GM21528 (cell line): ENCODE measurements around the gene MTERF4.

Experiments used
- ATAC-seq: cut with Tn5 transposase; IDR thresholded peaks from one replicate; pipeline ENCODE4 v1.9.1; 2021; ENCODE audit warnings: mild to moderate bottlenecking, moderate library complexity; ENCODE audit not compliant: unreplicated experiment, low FRiP score

Gene MTERF4

GRCh38 chr2:241135737-241136136 is 33.6 kb upstream of the MTERF4 start:
- no peak for ATAC-seq

DNA sequence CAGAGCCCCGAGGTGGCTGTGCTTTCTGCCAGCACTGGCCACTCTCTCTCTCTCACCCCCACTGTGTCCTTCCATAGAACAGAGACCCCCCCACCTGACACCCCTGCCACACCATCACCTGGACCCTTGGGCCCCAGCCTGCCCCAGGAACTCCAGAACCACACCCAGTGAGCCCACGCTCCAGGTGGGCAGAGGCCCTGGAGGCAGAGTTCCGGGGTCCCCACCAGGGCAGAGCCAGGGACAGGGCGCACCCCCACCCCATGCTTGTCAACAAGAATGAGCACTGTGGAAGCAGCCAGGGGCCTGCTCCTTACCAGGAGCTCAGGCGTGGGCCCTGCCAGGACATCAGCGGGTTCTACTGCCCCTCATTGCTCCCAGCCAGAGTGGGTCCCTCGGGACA is 32.6 kb upstream of the MTERF4 start:
- ATAC-seq: no peak

DNA sequence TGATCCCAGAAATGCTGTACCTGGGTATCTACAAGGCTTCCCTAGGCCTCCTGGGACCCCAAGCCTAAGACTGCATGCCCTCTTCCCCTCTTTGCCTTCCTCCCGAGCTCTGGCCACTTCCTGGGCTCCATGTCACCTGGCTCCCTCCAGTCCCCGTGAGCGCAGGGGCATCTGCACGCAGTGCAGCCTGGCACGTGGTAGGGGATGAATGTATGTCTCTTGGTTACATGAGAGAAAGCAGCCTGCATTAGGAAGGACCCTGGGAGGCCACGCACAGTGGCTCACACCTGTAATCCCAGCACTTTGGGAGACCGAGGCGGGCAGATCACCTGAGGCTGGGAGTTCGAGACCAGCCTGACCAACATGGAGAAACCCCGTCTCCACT is 31.3 kb upstream of the MTERF4 start:
- no peak for ATAC-seq

- no peak for ATAC-seq
These were observed 30.7 kb upstream of the MTERF4 start for GRCh38 chr2:241132538-241133435.

GRCh38 chr2:241131531-241131930 is 29.4 kb upstream of the MTERF4 start:
- no peak for ATAC-seq

DNA sequence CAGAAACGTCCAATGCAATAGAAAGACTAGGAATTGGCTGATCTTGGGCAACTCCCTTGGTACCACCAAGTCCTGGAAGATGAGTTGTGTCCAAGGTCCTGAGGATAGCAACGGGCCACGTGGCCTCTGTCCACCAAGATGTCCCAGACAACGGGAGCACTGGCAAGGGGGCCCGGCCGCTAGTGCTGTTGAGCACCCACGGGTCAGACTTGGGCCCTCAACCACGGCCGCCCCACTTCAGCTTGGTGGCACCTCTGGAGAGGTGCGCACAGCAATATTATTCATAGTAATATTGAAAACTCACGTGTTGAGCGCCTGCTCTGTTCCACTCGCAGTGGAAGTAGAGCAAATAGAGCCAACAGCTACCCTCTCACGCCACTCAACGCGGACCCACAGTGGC is 28.2 kb upstream of the MTERF4 start:
- ATAC-seq: no peak

DNA sequence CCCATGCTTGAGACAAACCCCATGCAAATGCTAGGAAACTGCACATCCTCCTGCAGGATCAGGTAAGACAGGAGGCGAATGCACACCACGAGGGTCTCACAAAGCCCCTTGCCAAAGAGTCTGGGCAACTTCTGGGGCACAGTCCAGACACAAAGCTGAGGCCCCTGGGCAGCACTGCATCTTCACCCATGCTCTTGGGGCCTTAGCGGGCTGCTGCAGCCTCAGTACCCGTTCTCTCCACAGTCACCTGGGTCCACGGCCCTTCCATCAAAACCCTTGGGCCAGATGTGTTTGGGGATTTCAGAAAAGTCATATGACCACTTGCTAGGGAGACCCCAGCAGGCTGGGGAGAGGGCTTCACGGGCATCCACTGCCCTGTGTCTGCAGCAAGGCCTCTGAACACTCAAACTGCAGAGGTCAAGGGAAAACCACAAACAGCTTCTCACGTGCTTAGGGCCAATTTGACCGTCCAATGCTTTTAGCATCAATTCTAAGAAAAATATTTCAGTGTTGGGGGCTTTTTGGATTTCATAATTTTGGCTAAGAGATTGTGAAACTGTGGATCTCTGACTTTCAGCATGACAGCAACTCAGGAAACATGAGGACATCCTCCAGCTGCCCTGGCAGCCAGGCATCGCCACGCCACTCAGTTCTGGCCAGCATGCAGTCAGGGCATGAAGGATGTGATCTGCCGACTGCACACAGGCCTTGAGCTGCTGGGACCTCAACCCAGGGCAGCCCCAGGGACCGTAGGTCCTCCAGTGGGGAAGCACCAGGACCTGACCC is 27.2 kb upstream of the MTERF4 start:
- no peak for ATAC-seq

- no peak for ATAC-seq
These were observed 26.2 kb upstream of the MTERF4 start for GRCh38 chr2:241128266-241128665.

GRCh38 chr2:241126771-241127202 is 24.7 kb upstream of the MTERF4 start:
- no peak for ATAC-seq

- ATAC-seq: no peak
These were observed 24.1 kb upstream of the MTERF4 start for GRCh38 chr2:241126201-241126611.

DNA sequence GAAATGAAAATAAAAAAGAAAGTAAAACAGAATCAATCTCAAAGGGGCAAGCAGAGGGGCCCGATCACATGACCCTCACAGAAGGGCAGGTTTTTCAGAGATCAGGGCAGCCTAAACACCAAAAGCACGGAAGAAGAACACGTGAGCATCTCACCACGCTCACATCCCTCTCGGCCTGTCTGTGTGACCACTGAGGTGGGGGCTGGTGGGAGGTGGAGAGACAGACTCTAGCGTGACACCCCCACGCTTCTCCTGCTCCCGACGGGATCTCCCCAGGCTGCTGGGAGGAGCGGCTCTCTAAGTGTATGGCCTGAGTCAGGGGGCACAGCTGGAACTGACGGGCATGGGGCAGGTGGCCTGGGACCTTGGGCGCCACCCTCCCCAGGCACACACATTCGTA is 23.5 kb upstream of the MTERF4 start:
- no peak for ATAC-seq

DNA sequence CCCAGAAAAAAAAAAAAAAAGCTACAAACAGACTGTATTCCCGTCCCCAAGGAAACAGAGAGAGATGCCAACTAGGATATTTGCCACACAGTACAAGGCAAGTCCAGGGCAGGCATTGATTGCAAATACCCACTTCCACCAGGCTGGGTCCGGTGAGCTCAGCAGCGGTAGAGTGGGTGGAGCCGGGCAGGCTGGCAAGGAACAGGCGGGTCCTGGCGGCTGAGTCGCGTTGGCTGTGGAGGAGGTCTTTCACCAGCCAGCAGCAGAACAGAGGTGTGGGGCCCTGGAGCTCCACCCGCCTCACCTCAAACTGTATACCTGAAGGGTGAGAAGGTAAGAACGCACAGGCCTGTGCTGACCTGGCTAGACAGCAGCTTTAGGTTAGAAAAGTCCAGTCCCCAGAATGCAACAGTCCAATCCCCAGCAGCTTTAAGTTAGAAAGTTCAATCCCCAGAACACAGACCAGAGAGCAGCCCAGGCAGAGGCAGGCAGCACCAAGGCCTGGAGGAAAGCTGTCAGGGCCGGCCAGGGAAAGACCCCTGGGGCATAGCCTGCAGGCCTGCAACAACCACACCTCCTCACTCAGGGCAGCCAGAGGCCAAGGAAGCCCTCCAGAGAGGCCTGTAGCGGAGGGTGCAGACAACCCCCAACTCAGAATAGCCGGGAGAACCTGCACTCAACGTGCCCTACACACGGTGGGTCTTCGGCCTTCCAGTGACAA is 21.9 kb upstream of the MTERF4 start:
- no peak for ATAC-seq

GRCh38 chr2:241122376-241123002 is 20.4 kb upstream of the MTERF4 start:
- ATAC-seq: no peak

- no peak for ATAC-seq
These were observed 18.9 kb upstream of the MTERF4 start for GRCh38 chr2:241121008-241121407.

DNA sequence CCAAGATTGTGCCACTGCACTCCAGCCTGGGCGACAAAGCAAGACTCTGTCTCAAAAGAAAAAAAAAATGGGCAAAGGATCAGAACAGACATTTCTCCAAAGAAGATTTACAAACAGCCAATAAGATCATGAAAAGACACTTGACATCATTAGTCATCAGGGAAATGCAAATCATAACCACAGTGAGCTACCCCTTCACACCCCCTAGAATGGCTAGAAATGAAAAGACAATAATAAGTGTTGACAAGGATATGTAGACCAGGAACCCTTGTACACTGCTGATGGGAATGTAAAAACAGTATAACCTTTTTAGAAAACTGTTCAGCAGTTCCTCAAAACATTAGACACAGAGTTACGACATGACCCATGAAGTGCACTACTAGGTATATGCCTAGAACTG is 18.4 kb upstream of the MTERF4 start:
- no peak for ATAC-seq

- ATAC-seq: no peak
These were observed 16.8 kb upstream of the MTERF4 start for GRCh38 chr2:241118737-241119505.

- no peak for ATAC-seq
These were observed 14.8 kb upstream of the MTERF4 start for GRCh38 chr2:241116606-241117560.

- no peak for ATAC-seq
These were observed 13.3 kb upstream of the MTERF4 start for GRCh38 chr2:241115361-241115760.

- no peak for ATAC-seq
These were observed 12.7 kb upstream of the MTERF4 start for GRCh38 chr2:241114836-241115235.
